Left hindlimb (tissue), 1 donor: Measurements from ENCODE around the gene SALL4.
"Not testable (repeated sequence)": the region's sequence is repeated elsewhere in the genome, so short reads cannot be mapped to it uniquely, and the experiment has no call there.

Source experiments
- DNase-seq: peaks from one replicate; pipeline ENCODE4 v3.0.0-alpha.2; 2018

Gene SALL4

DNA sequence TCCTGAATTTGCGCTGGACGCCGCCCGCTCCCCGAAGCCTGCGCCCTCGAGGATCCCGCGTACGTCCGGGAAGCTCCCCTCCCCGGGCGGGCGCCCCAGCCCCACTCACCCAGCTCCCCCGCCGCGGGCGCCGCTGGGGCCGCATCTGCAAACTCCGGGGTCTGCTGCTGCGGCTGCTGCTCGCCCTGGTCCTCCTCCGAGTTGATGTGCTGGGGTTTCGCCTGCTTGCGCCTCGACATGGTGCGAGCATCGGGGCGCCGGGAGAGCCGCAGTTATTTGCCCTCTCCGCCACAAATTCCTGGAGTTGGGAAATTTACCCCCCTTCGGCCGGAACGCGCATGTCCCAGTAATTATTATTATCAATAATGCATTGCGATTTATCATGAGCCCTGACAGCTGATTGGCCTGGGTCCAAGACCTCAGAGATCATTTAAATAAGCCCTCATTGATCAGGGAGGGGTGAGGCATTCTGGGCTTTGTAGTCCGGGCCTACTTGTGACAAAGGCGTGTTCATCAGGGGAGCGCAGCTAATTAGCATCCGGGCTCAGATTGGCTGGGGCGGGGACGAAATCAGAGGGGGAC is at the start of gene SALL4:
Gene SALL4 (minus strand): TSS at position 352 of the 582 bp plus-strand sequence. CDS start 113 bp downstream, at position 239.
- no peak for DNase-seq

DNA sequence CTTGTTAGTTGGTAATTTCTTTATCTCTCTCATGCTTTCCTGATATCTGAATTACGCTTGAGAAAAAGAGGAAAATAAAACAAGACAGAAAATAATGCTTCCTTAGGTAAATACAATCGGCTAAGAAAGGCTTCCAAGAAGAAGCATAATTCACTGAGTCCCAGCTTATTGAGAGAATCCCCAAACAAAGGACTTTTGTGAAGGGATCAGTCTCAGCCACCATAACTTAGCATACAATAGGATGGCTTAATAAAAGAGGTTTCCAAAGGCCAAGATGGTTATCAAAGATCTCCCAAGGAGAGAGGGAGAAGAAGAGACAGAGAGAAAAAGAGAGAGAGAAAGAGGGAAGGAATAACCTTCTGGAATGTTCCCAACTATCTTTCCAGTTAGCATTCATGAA is 46.0 kb upstream of the SALL4 start:
- no peak for DNase-seq

DNA sequence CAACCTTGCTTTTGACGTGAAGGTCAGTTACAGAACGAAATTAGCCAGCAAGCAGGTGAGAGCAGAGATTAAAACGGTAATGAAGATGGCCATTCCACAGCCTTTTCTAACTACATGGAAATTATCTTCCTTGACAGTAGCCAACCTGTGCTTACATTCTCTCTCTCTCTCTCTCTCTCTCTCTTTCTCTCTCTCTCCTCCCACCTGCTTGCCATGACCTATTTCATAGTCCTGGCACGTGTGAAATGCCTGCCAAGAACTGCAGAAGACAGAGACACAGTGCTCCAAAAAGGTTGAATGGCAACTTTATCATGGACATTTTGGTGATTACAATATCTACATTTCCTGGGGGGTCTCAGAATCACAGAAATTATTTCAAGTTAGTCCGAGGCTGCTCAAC is 38.5 kb upstream of the SALL4 start:
- DNase-seq = no peak

DNA sequence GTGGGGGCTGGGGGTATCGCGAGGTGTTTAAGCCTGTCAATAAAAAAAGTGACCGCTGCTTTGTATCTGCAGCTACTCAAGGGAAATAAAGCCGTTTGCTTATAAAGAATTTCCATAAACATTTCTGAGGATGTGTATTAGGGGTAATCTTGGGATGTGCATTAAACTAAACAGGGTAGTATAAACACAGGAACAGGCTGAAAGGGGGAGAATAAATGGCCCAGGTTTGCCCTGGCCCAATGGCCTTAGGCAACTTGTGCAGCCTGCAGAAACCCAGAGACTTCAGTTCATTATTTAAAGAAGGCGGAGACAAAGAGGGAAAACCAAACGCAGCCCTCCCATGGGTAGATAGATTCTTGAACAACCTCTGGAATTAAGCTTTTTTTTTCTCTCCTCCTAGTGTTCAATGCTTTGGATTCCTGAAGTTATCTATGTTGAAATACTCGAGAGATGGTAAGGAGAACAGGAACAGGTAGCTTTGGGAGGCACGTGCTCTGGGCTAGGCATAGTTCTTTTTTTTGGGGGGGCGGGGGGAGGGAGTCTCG is 35.6 kb upstream of the SALL4 start:
- DNase-seq = no peak

DNA sequence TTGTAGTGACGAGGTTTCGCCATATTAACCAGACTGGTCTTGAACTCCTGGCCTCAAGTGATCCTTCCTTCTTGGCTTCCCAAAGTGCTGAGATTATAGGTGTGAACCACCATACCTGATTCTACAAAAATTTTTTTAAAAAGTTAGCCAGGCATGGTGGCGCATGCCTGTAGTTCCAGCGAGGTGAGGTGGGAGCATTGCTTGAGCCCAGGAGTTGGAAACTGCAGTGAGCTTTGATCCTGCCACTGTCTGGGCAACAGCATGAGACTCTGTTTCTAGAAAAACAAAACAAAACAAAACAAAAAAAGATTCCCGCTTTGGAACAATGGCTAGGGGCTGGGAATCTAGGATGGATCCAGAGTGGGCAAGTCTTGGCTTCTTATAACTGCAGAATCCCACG is 35.1 kb upstream of the SALL4 start:
- no peak for DNase-seq

DNA sequence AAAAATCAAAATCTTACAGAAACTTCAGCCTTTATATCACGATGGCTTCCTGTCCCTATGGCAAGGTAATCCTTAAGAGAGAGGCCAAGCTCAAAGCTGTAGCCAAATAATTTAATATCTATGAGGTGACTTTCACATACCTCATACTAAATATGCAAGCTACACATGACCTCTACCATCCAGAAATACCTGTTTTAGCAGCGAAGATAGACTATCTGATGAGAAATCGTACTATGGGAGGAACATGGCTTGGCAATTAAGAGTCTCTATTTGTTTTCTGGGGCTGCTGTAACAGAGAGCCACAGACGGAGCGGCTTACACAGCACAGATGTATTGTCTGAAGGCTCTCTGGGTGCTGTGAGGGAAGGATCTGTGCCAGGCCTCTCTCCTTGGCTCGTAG is 31.0 kb upstream of the SALL4 start:
- no peak for DNase-seq

DNA sequence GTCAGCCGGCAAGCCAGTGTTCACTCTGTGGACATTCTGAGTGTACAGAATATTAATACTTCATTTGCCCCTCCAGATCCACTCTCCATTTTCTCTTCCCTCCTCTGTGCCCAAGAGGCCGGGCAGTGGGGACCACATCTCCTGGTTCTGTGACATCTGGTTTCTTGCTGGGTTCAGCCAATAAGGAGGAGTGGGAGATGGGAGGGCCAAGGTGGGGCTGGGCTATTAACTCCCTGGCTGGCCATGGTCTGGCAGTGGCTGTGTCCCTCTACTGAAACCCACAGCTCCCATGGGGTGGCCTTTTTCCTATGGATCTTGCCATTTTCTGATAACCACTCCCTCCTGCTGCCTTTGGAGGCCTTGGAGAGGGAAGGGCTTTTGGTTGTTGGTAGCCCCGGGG is 30.0 kb upstream of the SALL4 start:
- no peak for DNase-seq

DNA sequence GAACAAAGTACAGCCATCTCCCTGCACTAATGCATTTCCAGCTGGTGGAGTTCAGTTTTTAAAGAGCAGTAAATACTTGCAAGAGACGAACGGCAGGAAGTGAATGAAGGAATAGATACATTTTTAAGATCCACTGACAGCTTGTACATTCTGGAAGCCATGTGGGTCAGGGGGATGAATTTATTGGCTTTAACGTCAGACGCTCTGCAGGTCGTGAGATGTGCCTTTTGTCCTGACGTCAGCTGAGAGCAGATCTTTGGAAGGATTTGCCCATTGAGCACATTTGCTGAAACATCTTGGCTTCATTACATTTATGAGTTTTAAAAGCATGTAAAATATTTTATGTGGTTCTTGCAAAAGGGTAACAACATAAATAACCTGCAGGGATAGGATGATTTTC is 29.5 kb upstream of the SALL4 start:
- DNase-seq = no peak

DNA sequence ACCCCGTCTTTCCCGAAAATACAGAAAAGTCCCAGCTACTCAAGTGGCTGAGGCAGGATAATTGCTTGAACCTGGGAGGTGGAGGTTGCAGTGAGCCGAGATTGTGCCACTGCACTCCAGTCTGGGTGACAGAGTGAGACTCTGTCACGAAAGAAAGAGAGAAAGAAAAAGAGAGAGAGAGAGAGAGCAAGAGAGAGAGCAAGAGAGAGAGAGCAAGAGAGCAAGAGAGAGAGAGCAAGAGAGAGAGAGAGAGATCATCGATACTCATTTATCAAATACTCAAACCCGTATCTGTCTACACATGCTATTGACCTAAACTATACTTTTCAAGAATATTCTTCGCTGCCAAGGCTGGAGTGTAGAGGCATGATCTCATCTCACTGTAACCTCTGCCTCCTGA is 28.2 kb upstream of the SALL4 start:
- DNase-seq = no peak

DNA sequence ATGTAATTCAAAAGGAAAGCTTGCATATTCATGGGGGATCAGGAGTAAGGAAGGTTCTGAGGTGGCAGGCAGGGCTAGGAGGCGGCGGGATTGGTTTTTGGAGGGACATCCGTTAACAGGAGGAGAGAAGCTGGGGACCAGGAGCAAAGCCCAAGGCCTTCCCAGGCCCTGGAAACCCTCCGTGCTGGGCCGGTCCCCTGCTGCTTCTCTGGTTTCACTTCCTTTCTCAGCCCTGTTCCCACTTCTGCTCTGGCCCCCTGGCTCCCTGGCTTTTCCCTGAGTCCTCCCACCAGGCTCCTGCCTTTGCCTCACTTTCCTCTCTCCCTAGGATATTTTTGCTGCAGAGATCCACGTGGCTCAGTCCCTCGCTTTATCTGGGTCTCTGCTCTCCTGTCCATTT is 26.4 kb upstream of the SALL4 start:
- peak; percentile 35 for DNase-seq

DNA sequence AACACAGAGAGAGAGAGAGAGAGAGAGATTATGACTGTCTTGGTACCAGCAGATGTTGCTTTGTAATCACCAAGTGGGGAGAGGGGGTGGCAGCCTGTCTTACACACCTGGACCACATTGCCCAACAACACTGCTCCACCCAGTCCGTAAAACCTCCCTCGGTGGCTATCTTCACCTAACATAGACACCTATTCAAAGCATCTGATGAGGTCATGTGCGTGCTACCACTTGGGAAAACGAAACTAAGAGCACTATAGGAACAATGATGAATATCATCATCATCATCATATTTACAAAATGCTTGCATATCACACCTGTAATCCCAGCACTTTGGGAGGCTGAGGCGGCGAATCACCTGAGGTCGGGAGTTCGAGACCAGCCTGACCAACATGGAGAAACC is 24.1 kb upstream of the SALL4 start:
- DNase-seq = no peak

DNA sequence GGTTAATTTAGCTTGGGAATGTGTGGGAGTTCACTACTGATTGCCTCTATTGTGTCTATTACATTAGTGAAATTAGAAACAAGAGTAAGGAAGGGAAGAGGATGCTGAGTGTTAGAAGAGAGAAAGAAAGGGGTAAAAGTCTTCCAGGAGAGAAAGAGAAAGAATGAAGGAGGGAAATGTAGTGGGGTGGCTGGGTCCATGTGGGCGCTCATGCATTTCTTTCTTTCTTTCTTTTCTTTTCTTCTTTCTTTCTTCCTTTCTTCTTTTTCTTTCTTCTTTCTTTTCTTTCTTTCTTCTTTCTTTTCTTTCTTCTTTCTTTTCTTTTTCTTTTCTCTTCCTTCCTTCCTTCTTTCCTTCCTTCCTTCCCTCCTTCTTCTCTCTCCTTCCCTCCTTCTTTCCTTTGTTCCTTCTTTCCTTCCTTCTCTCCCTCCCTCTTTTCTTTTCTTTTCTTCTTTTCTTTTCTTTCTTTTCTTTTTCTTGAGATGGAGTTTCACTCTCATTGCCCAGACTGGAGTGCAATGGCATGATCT is 16.2 kb upstream of the SALL4 start:
- no peak for DNase-seq

DNA sequence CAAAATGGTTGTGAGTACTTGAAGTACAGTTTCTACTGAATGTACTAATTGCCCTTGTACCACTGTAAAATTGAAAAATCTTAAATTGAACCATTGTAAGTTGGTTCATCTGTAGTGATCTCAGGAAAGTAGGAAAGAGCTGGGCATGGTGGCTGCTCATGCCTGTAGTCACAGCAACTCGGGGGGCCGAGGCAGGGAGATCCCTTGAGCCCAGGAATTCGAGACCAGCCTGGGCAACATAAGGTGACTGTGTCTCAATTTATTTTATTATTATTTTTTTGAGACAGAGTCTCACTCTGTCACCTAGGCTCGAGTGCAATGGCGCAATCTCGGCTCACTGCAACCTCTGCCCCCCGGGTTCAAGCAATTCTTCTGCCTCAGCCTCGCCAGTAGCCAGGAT is 14.5 kb upstream of the SALL4 start:
- DNase-seq = not testable (repeated sequence)

DNA sequence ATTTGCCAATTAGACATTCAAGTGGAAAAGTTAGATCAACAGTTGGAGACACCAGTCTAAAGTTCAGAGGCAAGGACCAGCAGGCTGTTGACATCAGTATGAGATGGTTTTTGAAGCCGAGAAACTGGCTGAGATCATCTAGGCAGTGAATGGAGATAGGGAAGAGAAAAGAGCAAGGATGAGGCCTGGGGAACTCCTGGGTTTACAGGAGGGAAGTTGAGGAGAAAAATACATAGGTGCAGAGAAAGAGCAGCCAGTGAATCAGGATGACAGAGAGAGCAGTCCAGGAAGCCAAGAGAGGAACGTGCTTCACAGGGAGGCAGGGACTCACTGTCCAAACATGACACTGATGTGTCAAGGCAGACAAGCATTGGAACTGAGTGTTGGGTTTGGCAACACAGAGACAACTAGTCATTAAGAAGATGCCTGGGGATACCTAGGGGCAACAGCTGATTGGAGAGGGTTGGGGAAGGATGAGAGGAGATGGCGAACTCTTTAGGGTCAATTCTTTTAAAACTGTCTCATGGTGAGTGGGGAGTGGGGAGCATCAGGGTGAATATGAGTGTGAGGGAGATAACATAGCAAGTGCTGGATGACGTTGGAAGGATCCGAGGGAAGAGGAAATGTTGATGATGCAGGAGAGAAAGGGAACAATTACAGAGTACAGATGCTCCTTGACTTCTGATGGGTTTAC is 13.2 kb upstream of the SALL4 start:
- DNase-seq = no peak

DNA sequence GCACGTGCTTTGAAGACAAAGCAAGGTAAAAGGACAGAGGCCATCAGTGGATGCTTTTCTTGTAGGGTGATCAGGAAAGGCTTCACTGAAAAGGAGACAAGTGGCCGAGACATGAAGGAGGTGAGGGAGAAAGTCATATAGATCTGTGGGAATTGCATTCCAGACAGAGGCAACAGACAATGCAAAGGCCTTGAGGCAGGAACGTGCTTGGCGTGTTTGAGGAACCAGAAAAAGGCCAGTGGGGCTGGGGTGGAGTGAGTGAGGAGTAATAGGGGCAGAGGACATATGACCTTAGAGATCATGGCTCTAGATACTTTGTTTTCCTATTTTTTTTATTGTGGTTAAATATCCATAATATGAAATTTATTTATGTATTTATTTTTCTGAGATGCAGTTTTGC is 10.5 kb upstream of the SALL4 start:
- DNase-seq = no peak

DNA sequence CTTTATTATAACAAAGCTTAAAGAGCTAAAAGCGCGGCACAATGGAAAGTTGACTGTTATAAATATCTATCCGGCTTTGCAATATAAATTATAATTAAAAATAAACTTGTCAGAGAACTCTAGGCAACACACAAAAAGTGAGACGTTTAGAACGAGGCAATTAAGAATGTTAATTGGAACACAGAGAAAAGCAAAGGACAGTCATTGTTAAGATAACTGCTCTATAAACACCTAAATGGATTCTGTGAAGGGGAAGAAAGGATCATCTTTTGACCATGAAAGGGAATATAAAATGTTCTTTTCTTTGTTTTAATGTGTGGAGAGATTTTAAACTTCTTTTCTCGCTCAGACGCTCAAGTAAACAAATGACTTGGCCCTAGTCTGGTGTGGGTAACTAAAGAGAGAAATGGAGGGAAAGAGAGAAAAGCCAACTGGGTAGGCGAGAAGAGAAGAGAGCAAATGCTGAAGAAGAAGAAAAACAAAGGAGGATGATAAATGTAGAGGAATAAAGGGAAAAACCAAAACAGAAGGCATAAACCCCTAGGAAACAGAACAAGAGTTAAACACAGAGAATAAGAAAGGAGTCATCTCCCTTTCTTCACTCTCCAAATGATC is 9.3 kb upstream of the SALL4 start:
- DNase-seq = no peak

DNA sequence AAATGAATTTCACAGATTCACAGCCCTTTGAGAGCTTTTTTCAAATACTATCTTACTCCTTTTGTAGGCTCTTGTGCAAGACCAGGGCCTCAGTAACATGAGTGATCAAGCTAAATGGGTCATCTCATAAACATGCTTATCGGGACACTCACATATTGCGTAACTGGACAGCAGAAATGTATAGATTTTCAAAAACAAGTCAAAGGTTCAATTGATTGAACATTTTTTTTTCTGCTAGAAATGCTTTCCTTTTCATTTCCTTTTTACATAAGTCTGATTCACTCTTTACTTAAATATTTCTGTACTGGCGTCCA is 8.7 kb upstream of the SALL4 start:
- no peak for DNase-seq

DNA sequence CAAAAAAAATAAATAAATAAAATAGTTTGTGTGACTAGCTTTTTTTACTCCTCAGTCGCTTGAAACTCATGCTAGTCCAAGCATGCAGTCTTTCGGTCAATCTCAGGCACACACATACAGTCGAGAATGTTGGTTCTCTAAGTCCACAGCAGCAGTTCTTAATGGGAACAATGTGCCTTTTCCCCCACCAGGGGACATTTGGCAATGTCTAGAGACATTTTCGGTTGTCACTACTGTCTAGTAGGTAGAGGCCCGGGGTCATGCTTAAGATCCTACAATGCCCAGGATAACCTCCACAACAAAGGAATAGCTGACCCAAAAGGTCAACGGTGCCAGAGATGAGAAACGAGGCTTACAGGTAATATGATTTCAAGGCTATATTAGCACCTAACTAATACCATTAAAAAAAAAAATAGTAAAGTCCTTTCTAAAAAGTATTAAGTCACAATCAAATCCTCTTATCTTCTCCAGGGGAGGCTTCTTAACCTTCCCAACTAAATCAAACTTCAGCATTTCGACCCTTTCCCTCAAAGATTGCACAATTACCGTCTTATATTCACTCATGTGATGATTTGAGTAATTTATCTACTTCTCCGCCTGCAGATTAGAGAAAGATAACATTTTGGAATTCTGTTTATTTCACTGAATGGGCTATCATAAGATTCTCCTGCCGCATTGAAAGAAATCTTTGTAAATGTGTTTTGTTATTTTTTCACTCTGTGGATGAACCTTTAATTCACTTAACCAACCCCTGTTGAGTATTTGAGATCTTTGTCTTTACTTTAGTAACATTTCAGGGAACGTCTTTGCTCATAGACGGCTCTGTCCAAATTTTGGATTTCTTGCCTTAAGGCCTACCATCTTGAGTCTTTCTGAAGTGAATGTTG is 8.1 kb upstream of the SALL4 start:
- DNase-seq = no peak

DNA sequence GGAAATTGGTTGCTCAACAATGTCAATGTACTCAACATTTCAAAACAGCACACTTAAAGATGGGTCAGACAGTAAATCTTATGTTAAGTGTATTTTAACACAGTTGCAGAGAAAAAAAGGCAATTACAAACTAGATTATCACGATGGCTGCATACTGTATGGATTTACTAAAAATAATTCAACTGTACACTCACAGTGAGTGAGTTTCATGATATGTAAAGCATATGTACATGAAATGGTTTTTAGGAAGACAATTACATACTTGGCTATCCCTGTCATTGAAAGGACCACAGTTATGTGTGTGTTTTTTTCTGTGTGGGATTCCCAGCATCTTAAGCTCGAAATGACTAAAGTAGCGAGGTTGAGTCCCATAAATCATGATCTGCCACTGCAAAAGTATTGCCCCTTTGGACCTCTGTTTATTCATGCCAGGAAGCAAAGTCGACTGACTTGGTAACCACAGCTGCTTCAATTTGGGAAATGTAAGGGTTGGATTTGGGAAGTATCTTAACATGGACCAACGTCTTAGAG is 5.5 kb upstream of the SALL4 start:
- no peak for DNase-seq

DNA sequence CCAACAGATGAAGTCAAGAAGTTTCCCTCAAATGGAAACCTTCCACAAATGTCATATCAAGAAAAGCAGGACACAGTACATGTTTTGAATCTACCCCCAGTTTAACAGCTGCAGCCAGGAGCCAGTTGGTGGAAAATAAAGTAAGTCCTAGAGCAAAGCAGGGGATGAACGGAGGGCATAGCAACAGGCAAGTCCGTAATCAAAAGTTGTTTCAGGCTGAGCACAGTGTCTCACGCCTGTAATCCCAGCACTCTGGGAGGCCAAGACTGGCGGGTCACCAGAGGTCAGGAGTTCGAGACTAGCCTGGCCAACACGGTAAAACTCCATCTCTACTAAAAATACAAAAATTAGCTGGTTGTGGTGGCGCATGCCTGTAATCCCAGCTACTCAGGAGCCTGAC is 2.4 kb upstream of the SALL4 start:
- no peak for DNase-seq

DNA sequence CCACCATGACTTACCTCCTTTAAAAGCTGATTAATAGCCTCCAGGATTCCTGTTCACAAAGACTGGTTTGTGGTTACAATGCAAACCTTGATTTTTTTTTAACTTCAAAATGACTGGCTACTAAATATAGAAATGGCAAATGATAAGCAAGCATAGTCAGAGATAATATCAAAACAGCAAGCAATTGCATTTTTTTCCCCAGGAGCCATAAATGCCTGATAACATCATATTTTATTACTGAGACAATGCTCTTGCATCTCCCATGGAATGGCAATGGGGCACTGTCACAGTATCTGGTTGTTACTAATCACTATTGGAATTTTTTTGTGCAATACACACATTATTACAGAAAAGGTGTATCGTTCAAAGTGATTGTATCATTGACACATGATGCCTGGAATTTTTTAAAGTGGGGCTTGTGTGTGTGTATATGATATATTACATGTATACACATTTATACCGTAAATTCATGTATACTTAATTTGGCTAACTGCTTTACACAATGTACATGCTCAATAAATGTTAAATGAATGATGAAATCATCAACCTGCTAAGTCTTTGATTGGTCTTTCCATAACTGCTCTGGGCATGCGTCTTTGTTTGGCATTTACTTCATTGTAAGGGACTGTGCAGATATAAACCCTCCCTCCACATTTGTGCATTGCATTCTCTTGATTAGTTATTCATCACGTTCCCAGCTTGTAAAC is 980 bp upstream of the SALL4 start:
- no peak for DNase-seq

DNA sequence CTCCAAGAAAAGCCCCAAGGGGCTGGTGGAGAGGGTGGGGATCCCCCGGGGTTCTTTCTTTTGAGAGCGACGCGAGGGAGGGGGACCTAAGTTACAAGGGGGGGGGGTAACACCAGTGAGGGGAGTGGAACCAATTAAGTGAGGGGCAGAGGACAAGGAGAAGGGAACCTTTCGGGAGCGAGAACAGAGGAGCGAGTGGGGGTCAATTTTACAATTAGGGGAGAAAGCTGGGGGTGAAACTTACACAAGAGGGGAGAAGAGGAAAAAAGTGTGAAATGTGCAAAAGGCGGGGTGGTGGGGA is 548 bp downstream of the SALL4 start:
- DNase-seq = no peak
